IMR-90 (cell line): ENCODE measurements around the gene ETV6. TPM values are rescaled to one million over a fixed set of nuclear protein-coding genes. Genes with fewer than 3 reads are reported as not detected.

Source experiments
- ATAC-seq: fragments of 200-7000 bp; cut with Tn5 transposase; 2 replicates; pipeline ENCODE4 v1.9.1; 2020; ENCODE audit warnings: low read depth, mild to moderate bottlenecking, moderate library complexity
- BruUV-seq: library from RNA; stranded (reverse); fragments of 400-500 nt; replicated peaks from 2 replicates; lab custom pipeline; 2021; lab: Mats Ljungman, UMichigan
- CTCF ChIA-PET: fragments of 300-600 bp; formaldehyde crosslinking; extraction: SDS; loops from one replicate; lab custom pipeline; 2021; ENCODE audit warnings: antibody characterized with exemption; lab: Yijun Ruan, JAX
- POLR2A ChIA-PET: fragments of 300-600 bp; sonication (Branson Sonifier 250); formaldehyde crosslinking; loops from one replicate; lab custom pipeline; 2022; ENCODE audit warnings: antibody characterized with exemption; ENCODE audit not compliant: unreplicated experiment; lab: Charles Lee
- DNase-seq: peaks from one replicate; pipeline ENCODE4 v3.0.0; 2013
- H2AFZ ChIP-seq: replicated peaks from 2 replicates; pipeline ENCODE3; 2013; ENCODE audit warnings: low read length, mild to moderate bottlenecking; ENCODE audit not compliant: poor library complexity
- H2AK5ac ChIP-seq: 2 replicates; pipeline ENCODE4 v1.6.1; 2013; ENCODE audit warnings: low read depth, low read length, inconsistent platforms
- H2AK9ac ChIP-seq: replicated peaks from 2 replicates; pipeline ENCODE3; 2013; ENCODE audit warnings: mild to moderate bottlenecking, low read depth, low read length, moderate library complexity; ENCODE audit not compliant: poor library complexity
- H2BK120ac ChIP-seq: 2 replicates; pipeline ENCODE4 v1.6.1; 2013; ENCODE audit warnings: low read depth, low read length, inconsistent platforms
- H2BK15ac ChIP-seq: 3 replicates; pipeline ENCODE4 v1.6.1; 2013; ENCODE audit warnings: low read depth, low read length, inconsistent platforms
- H2BK20ac ChIP-seq: 2 replicates; pipeline ENCODE4 v1.6.1; 2013; ENCODE audit warnings: low read depth, mild to moderate bottlenecking, inconsistent platforms, low read length, moderate library complexity
- H2BK5ac ChIP-seq: 2 replicates; pipeline ENCODE4 v1.6.1; 2013; ENCODE audit warnings: mild to moderate bottlenecking, low read depth, low read length, inconsistent platforms; ENCODE audit not compliant: poor library complexity, severe bottlenecking
- H3K14ac ChIP-seq: replicated peaks from 2 replicates; pipeline ENCODE4 v1.6.1; 2013; ENCODE audit warnings: low read depth, low read length, inconsistent platforms
- H3K18ac ChIP-seq: 2 replicates; pipeline ENCODE4 v1.6.1; 2013; ENCODE audit warnings: low read depth, low read length, control low read depth
- H3K23ac ChIP-seq: 2 replicates; pipeline ENCODE4 v1.6.1; 2013; ENCODE audit warnings: low read depth, low read length, inconsistent platforms
- H3K27ac ChIP-seq: 2 replicates; pipeline ENCODE4 v1.5.1; 2013; ENCODE audit warnings: mild to moderate bottlenecking, control low read depth, low read length; ENCODE audit not compliant: insufficient read depth
- H3K27me3 ChIP-seq: 2 replicates; pipeline ENCODE4 v1.6.1; 2013; ENCODE audit warnings: low read length; ENCODE audit not compliant: control insufficient read depth, insufficient read depth
- H3K36me3 ChIP-seq: 2 replicates; pipeline ENCODE4 v1.6.1; 2013; ENCODE audit warnings: low read length, mixed read lengths; ENCODE audit not compliant: control insufficient read depth, insufficient read depth
- H3K4ac ChIP-seq: 2 replicates; pipeline ENCODE4 v1.6.1; 2013; ENCODE audit warnings: low read depth, low read length, inconsistent platforms
- H3K4me1 ChIP-seq: 2 replicates; pipeline ENCODE4 v1.6.1; 2013; ENCODE audit warnings: low read length, mixed read lengths; ENCODE audit not compliant: control insufficient read depth, insufficient read depth
- H3K4me2 ChIP-seq: 2 replicates; pipeline ENCODE4 v1.6.1; 2013; ENCODE audit warnings: low read depth, mild to moderate bottlenecking, control low read depth, low read length, moderate library complexity
- H3K4me3 ChIP-seq: 2 replicates; pipeline ENCODE4 v1.5.1; 2013; ENCODE audit warnings: low read depth, mild to moderate bottlenecking, control low read depth, low read length, moderate library complexity; ENCODE audit not compliant: insufficient read depth
- H3K56ac ChIP-seq: 2 replicates; pipeline ENCODE4 v1.6.1; 2013; ENCODE audit warnings: low read length, inconsistent platforms; ENCODE audit not compliant: insufficient read depth; ENCODE audit errors: extremely low read depth
- H3K79me1 ChIP-seq, 2 experiments: 2 replicates each; pipeline ENCODE4 v1.6.1; 2013; ENCODE audit warnings: low read length in 2 of 2, inconsistent platforms in 1 of 2, low read depth in 1 of 2
- H3K9ac ChIP-seq: 2 replicates; pipeline ENCODE4 v1.6.1; 2013; ENCODE audit warnings: low read depth, low read length, control low read depth
- H3K9me1 ChIP-seq: 2 replicates; pipeline ENCODE4 v1.6.1; 2013; ENCODE audit warnings: low read length, inconsistent platforms; ENCODE audit not compliant: insufficient read depth
- H3K9me3 ChIP-seq: 2 replicates; pipeline ENCODE4 v1.6.1; 2013; ENCODE audit warnings: low read length; ENCODE audit not compliant: control insufficient read depth, insufficient read depth
- H4K20me1 ChIP-seq: 2 replicates; pipeline ENCODE4 v1.6.1; 2013; ENCODE audit warnings: low read length, inconsistent platforms; ENCODE audit not compliant: insufficient read depth
- H4K5ac ChIP-seq: 2 replicates; pipeline ENCODE4 v1.6.1; 2013; ENCODE audit warnings: mild to moderate bottlenecking, low read depth, low read length, control low read depth
- H4K8ac ChIP-seq, 2 experiments: 2 replicates each; pipeline ENCODE4 v1.6.1; 2013; ENCODE audit warnings: low read depth in 2 of 2, low read length in 2 of 2, control low read depth in 1 of 2, inconsistent platforms in 1 of 2
- H4K91ac ChIP-seq: 2 replicates; pipeline ENCODE4 v1.6.1; 2013; ENCODE audit warnings: low read depth, low read length, inconsistent platforms; ENCODE audit not compliant: insufficient read depth
- BHLHE40 ChIP-seq: fragments of 150-350 bp; IDR thresholded peaks from 2 replicates; pipeline ENCODE4 v1.6.1; 2016; ENCODE audit warnings: mild to moderate bottlenecking, low read depth, low read length
- CEBPB ChIP-seq: IDR thresholded peaks from 2 replicates; pipeline ENCODE4 v1.6.1; 2012; ENCODE audit warnings: low read depth, low read length, improper control_type of control experiment
- CHD1 ChIP-seq: IDR thresholded peaks from 2 replicates; pipeline ENCODE4 v1.6.1; 2012; ENCODE audit warnings: low read depth, low read length, improper control_type of control experiment
- CTCF ChIP-seq: conservative IDR thresholded peaks from 2 replicates; pipeline ENCODE4 v1.5.1; 2012; ENCODE audit warnings: mild to moderate bottlenecking, low read depth, low read length, improper control_type of control experiment
- ELK1 ChIP-seq: fragments of 150-350 bp; IDR thresholded peaks from 2 replicates; pipeline ENCODE4 v1.6.1; 2016; ENCODE audit warnings: low read depth, mild to moderate bottlenecking, low read length, moderate library complexity, borderline replicate concordance
- FOS ChIP-seq: fragments of 150-350 bp; IDR thresholded peaks from 2 replicates; pipeline ENCODE4 v1.6.1; 2016; ENCODE audit warnings: low read depth, low read length
- MAFK ChIP-seq: IDR thresholded peaks from 2 replicates; pipeline ENCODE4 v1.6.1; 2012; ENCODE audit warnings: low read depth, low read length, improper control_type of control experiment
- MAZ ChIP-seq: IDR thresholded peaks from 2 replicates; pipeline ENCODE4 v1.6.1; 2012; ENCODE audit warnings: low read depth, mild to moderate bottlenecking, low read length, improper control_type of control experiment, moderate library complexity, borderline replicate concordance
- MXI1 ChIP-seq: IDR thresholded peaks from 2 replicates; pipeline ENCODE4 v1.6.1; 2012; ENCODE audit warnings: low read depth, mild to moderate bottlenecking, low read length, moderate library complexity, borderline replicate concordance
- NFE2L2 ChIP-seq: fragments of 150-350 bp; IDR thresholded peaks from 2 replicates; pipeline ENCODE4 v1.6.1; 2016; ENCODE audit warnings: low read depth, mild to moderate bottlenecking, low read length
- POLR2A ChIP-seq: IDR thresholded peaks from 2 replicates; pipeline ENCODE4 v1.6.1; 2012; ENCODE audit warnings: mild to moderate bottlenecking, low read depth, low read length
- RAD21 ChIP-seq: IDR thresholded peaks from 2 replicates; pipeline ENCODE4 v1.6.1; 2012; ENCODE audit warnings: low read length, improper control_type of control experiment
- RCOR1 ChIP-seq: IDR thresholded peaks from 2 replicates; pipeline ENCODE4 v1.6.1; 2012; ENCODE audit warnings: mild to moderate bottlenecking, low read length, improper control_type of control experiment; ENCODE audit not compliant: insufficient replicate concordance
- RFX5 ChIP-seq: IDR thresholded peaks from 2 replicates; pipeline ENCODE4 v1.8.0; 2012; ENCODE audit warnings: low read depth, mild to moderate bottlenecking, low read length, moderate library complexity
- USF2 ChIP-seq: fragments of 150-350 bp; IDR thresholded peaks from 2 replicates; pipeline ENCODE4 v1.6.1; 2017; ENCODE audit warnings: mild to moderate bottlenecking, antibody characterized with exemption, low read length, low read depth
- WGBS, 2 experiments: methylation state at CpG; one replicate each; pipeline versions ENCODE4 v1.1.5 to v1.1.7; 2013; ENCODE audit warnings: missing lambda C conversion rate in 2 of 2; ENCODE audit not compliant: insufficient read length in 1 of 2; ENCODE audit errors: extremely low coverage in 2 of 2; 5-methylcytosine and 5-hydroxymethylcytosine counted together
- dilution Hi-C: fragments of 300-500 bp; cut with HindIII; formaldehyde crosslinking; loops from one replicate; pipeline ENCODE4 v1.14.3; 2018; ENCODE audit warnings: low sequenced_read_pairs; ENCODE audit not compliant: unreplicated experiment
- in situ Hi-C: fragments of 300-500 bp; cut with MboI; formaldehyde crosslinking; loops from 3 replicates; pipeline ENCODE4 v1.14.3; 2019; ENCODE audit warnings: low sequenced_read_pairs, inconsistent platforms, mixed read lengths
- intact Hi-C: fragments of 100-400 bp; cut with micrococcal nuclease; formaldehyde crosslinking; loops from 2 replicates; pipeline ENCODE4 v1.10.0; 2022
- polyA plus RNA-seq, 3 experiments: library from polyadenylated mRNA; depleted of rRNA; stranded (reverse); fragments of >200 nt; gene quantifications; 2 replicates each; pipeline ENCODE4 v1.2.3, GENCODE V29; 2012; ENCODE audit warnings: low replicate concordance in 1 of 3
- total RNA-seq: library from RNA; depleted of rRNA; stranded (reverse); fragments of >200 nt; gene quantifications from 2 replicates; pipeline ENCODE4 v1.2.3, GENCODE V29; 2012

Gene ETV6
- total and polyA plus RNA-seq, 2 of the 4 experiments (the other 2 are of a cell fraction) = 8.4 to 9.9 TPM

GRCh38 chr12:11768233-11768965 is 118.9 kb downstream of the ETV6 start:
- no peak overlapping the region for H3K18ac ChIP-seq
- H3K4ac ChIP-seq = peak overlapping the region; percentile 15; the same call in 1 of the 2 replicates
- H2BK20ac ChIP-seq = no peak overlapping the region
- H4K8ac ChIP-seq = no peak overlapping the region
- H3K27ac ChIP-seq = no peak overlapping the region
- H3K9me3 ChIP-seq = no peaks in the 10 kb centered on the region
- dilution Hi-C loops (no loop called here), in situ Hi-C loops (no loop called here), intact Hi-C loops (loop anchor here (10.0 kb wide), 1 partner anchor 266 kb away; no protein-coding TSS in a partner anchor)
- peaks cover 4% of the 10 kb centered on the region; the same call in 1 of the 2 replicates for H3K36me3 ChIP-seq
- no peak overlapping the region for H2BK15ac ChIP-seq
- ATAC-seq (no peak), DNase-seq (no peak)
- H4K20me1 ChIP-seq = no peaks in the 10 kb centered on the region
- no peak overlapping the region for H2AFZ ChIP-seq
- H3K4me1 ChIP-seq = peaks cover 26% of the 10 kb centered on the region
- no peak overlapping the region for H3K4me3 ChIP-seq
- CTCF ChIA-PET = interaction anchor here (0.6 kb wide), 1 partner anchor 11 kb away, joined by 3 read pairs; no protein-coding TSS in a partner anchor
- no peak overlapping the region for H2BK120ac ChIP-seq
- no peak overlapping the region for H4K91ac ChIP-seq
- 100% methylated on average over 2 of the region's 5 CpGs; no CpG with 5 or more reads in 1 of the 2 experiments for WGBS, 2 experiments
- H2AK5ac ChIP-seq = no peak overlapping the region; the same call in 1 of the 2 replicates
- no peak overlapping the region for H3K4me2 ChIP-seq
- peaks cover 36 to 74% of the 10 kb centered on the region in 2 experiments for H3K79me1 ChIP-seq
- POLR2A ChIA-PET = no interaction called here
- no TSS peak for BruUV-seq
- H4K5ac ChIP-seq = no peak overlapping the region
- H3K9me1 ChIP-seq = peaks cover 17% of the 10 kb centered on the region
- no peak overlapping the region for H3K56ac ChIP-seq
- H3K23ac ChIP-seq = no peak overlapping the region
- no peak overlapping the region for H2AK9ac ChIP-seq
- H3K14ac ChIP-seq = no peak overlapping the region
- no peaks in the 10 kb centered on the region for H3K27me3 ChIP-seq
- no peak overlapping the region for H3K9ac ChIP-seq
- no peak overlapping the region for H2BK5ac ChIP-seq
- TF ChIP-seq ELK1 (no peak), MAZ (no peak), BHLHE40 (no peak), MXI1 (no peak), USF2 (no peak), RCOR1 (no peak), CTCF (no peak), POLR2A (no peak), RAD21 (no peak), MAFK (no peak), NFE2L2 (no peak), CEBPB (no peak), FOS (no peak), RFX5 (no peak), CHD1 (no peak)
